UCSD-AML1 (cell line): ENCODE data around the gene ASB4.
A peak's percentile ranks its signal among the peaks of the same experiment; 100 is the strongest.
"Not testable (repeated sequence)": the region's sequence is repeated elsewhere in the genome, so short reads cannot be mapped to it uniquely, and the experiment has no call there.

ENCODE experiments used
- DNase-seq: peaks from one replicate; lab custom pipeline; 2025; ENCODE audit not compliant: unreplicated experiment; lab: John Stamatoyannopoulos, UW

ASB4 gene, protein sequence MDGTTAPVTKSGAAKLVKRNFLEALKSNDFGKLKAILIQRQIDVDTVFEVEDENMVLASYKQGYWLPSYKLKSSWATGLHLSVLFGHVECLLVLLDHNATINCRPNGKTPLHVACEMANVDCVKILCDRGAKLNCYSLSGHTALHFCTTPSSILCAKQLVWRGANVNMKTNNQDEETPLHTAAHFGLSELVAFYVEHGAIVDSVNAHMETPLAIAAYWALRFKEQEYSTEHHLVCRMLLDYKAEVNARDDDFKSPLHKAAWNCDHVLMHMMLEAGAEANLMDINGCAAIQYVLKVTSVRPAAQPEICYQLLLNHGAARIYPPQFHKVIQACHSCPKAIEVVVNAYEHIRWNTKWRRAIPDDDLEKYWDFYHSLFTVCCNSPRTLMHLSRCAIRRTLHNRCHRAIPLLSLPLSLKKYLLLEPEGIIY

DNA sequence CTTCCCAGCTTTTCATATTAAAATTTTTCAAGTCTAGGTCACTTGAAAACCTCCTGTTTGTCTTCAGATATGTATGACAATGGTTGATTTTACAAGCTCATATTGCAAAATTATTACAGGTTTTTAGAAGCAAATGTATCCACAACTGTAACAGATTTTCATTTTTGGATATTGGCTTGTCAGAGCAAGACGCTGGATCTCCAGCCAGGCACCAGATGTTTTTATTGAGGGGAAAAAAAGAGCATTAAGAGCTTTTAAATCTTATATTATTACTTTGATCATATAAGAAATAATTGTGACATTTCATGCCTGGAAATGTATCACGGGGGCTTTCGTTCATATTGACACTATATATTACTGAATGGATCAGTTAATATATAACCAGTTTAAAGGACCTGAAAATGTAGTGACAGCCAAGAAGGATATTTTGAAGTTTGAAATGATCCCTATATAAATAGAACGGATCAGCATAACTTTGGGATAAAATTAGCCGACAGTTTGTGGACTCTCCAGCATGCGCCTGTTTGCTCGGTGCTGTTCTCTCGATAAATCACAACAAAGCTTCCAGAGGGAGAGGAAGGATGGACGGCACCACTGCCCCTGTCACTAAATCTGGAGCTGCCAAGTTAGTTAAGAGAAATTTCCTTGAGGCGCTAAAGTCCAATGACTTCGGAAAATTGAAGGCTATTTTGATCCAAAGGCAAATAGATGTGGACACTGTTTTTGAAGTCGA, at the start of gene ASB4:
ASB4 (plus strand) TSS at position 553 of the 733 bp plus-strand sequence; CDS start at position 582, 29 bp downstream.
- no peak for DNase-seq

GRCh38 chr7:95436407-95436806, 49.3 kb upstream of the ASB4 start:
- DNase-seq: no peak

DNA sequence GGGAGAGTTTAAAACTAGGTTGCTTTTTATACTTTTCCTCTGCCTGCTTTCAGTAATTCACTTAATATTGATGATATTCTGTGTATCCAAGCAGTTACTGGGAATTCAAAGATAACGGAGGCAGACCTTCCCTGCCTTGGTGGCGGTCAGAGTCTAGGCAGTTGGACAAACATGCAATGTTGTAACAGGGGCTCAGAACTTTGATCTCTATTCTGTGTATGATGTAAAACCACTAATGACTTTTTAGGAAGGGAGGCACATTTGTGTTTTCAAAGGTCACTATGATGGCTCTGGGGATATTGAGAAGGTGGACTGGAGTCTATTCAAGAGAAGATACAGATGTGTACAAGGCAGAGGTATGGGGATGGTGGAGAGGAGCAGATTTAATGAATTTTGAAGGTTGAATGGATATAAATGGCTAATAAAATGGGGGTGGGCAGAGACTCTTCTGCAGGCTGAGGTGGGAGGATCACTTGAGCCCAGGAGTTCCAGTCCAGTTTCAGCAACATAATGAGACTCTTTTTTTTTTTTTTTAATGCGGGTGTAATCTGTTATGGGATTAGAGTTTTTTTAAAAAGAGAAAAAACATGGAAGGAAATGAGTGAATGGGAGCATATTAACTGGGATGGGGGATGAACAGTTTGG, 45.2 kb upstream of the ASB4 start:
- DNase-seq: no peak

GRCh38 chr7:95441042-95441823, 44.5 kb upstream of the ASB4 start:
- DNase-seq: no peak

DNA sequence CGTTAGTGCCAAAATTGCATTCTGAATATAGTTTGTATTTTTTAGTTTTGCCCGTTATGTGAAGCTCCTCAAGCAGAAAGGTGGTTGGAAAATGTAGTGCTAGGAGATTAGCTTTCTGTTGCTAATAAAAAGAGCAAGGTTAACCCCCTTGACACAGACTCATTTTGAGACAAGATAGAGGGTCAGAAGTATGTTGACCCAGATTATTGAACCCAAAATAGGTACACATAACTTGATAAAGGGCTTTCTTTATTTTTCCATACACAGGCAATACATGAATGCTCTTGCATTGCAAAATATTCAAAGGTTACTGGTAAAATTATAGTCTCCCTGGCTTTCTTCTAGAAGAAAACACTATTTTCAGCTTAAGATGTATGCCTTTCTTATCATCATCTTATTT, 40.9 kb upstream of the ASB4 start:
- DNase-seq: no peak

DNA sequence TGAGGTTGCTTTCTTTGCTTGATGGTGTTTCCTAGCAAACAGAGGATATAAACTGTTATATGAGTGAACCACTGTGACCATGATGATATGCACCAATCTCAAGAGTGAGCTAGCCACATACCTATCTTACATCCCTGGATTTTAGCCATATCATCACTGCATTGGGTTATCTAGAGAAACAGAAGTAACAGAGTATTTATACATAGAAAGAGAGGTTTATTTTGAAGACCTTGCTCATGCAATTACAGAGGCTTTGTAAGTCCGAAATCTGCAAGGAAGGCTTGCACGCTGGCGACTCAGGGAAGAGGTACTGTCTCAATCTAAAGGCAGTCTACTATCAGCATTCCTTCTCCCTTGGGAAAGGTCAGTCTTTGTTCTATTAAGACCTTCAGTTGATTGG, 39.1 kb upstream of the ASB4 start:
- no peak for DNase-seq

DNA sequence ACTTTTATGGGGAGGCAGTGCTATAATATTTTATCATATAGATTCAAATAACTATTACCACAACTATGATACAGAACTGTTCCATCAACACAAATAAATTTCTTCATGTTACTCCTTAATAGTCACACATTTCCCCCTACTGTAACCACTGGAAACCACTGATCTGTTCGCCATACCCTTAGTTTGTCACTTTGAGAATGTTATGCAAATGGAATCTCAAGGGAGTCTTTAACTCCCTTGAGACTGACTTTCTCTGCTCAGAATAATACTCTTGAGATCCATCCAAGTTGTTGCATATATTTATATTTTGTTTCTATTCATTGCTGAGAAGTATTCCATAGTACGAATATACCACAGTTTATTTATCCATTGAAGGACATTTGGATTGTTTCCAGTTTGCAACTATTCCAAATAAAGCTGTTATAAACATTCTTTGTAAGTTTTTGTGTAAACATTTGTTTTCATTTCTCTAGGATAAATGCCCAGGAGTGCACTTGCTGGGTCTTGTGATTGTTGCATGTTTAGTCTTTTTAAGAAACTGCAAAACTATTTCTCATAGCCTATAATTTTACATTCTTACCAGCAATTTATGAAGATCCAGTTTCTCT, 31.2 kb upstream of the ASB4 start:
- no peak for DNase-seq

DNA sequence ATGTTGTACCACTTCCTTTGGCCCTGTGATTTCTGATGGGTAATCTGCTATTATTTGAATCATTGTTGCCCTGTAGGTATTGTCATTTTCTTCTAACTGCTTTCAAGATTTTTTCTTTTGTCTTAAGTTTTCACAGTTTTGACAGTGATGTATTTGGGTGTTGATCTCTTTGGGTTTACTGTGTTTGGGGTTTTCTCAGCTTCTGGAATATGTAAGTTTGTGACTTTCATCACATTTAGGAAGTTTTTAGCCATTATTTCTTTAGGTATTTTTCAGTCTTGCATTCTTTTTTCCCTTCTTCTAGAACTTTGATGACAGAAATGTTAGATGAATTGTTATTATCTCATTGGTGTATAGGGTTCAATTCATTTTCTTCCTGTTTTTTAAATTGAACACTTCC, 27.8 kb upstream of the ASB4 start:
- DNase-seq: no peak

DNA sequence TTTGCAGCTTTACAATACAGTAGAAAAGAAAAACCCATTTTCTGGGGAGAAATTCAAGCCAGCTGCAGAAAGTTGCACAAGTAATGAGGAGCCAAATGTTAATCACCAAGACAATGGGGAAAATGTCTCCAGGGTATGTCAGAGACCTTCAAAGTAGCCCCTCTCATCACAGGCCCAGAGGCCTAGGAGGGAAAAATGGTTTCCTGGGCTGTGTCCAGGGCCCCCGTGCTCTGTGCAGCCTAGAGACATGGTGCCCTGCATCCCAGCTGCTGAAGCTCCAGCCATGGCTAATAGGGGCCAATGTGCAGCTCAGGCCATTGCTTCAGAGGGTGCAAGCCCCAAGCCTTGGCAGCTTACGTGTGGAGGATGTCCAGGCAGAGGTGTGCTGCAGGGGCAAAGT, 25.1 kb upstream of the ASB4 start:
- not testable (repeated sequence) for DNase-seq

- no peak for DNase-seq
Observed at GRCh38 chr7:95467912-95468607, 17.7 kb upstream of the ASB4 start.

DNA sequence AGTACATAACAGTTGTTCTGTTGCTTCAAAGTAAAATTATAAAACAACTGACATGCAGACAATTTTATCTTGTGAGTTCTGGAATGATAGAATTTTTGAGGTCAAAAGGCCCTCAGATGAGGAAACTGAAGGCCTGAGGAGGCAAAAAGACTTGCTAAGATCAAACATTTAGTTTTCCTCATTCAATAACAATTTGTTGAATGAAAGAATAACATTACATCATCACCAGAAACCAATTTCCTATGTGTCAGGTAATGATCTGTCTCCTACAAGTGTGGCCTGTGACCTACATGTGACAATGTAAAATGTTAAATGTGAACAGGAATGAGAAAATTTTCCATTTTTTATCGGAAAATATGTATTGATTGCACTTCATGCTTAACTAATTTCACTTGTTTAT, 16.6 kb upstream of the ASB4 start:
- DNase-seq: no peak

GRCh38 chr7:95469848-95470247, 15.9 kb upstream of the ASB4 start:
- DNase-seq: no peak

DNA sequence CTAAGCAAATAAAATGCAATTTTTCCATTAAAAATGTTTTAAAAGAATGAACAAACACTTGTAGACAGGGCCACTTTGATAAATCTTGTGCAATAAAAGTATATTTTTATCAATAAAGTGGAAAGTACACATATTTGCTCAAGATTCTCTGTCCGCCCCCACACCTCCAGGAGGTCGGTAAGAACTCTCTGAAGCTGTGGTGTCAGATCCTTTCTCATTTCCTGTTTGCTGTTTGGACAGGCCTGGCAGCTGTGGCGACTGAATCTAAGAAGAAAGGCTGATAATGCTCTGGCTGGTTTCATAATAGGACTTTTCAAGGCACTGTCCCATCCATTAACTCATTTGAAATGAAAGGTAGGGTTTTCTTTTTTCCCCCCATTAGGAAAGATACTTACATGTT, 15.3 kb upstream of the ASB4 start:
- DNase-seq: no peak

GRCh38 chr7:95471071-95471470, 14.7 kb upstream of the ASB4 start:
- no peak for DNase-seq

DNA sequence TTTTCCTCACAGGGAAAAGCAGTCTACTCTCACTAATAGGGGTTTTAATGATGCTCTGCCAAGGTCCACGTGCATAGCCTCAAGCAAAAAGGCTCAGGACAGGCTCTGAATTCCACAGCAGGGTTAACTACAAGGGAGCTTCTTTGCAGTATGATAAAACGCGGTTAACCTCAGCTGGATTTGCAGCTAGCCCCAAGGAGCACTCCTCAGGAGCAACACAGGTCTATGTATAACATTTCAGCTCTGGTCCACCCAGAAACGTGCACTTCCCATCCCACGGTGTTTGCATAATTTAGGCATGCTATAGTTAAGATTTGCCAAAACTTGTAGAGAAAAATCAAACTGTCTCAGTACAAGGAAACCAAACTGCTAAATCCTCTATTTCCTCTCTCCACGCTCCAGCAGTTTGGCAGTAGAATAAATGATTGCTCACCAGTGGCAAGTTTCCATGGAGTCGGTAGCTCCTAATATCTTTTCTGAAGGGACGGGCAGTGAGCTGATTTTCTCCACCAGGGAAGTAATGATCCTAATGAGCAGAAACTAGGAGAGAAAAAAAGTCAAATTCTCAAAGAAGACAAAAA, 13.1 kb upstream of the ASB4 start:
- DNase-seq: no peak

- DNase-seq: no peak
Observed at GRCh38 chr7:95473276-95473985, 12.3 kb upstream of the ASB4 start.

DNA sequence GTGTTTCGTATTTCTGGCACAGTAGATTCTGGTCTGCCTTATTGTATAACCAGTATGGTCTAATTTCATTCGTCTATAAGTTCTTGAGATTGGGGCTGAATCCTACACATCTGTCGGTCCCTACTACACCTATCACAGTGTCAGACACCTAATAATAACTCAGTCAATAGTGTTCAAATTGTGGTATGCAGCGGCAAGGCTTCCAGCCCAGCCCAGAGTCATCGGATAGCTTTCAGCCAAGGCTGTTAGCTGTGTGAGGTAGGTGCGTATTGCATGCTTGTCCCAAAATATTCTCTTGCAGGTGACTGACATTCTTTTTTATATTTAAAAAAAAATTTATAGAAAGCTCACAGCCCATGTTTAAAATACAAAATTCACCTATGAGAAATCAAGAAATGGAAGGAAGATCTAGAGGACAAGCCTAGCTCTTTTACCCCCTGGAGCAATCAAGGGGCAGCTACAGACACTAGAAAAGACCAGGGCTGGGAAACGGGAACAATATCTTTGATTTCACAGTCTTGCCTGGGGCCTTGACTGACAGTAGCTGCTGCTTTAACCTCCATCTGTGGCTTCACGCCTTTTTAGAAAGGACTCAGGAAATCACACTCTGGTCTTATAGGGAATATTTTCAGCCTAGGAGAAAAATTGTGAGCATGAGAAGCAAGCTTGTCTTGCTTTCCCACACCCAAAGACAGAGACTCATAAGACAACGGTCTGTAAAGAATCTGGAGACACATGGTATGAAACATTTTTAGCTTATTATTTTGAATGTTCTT, 9.5 kb upstream of the ASB4 start:
- no peak for DNase-seq

- DNase-seq: peak; percentile 4
Observed at GRCh38 chr7:95476904-95477594, 8.7 kb upstream of the ASB4 start.
